Fibroblast of skin of right quadriceps (primary cell): ENCODE measurements around the gene PGS1.

Source experiments
- DNase-seq: peaks from one replicate; pipeline ENCODE4 v3.0.0-alpha.2; 2013

The PGS1 gene

DNA sequence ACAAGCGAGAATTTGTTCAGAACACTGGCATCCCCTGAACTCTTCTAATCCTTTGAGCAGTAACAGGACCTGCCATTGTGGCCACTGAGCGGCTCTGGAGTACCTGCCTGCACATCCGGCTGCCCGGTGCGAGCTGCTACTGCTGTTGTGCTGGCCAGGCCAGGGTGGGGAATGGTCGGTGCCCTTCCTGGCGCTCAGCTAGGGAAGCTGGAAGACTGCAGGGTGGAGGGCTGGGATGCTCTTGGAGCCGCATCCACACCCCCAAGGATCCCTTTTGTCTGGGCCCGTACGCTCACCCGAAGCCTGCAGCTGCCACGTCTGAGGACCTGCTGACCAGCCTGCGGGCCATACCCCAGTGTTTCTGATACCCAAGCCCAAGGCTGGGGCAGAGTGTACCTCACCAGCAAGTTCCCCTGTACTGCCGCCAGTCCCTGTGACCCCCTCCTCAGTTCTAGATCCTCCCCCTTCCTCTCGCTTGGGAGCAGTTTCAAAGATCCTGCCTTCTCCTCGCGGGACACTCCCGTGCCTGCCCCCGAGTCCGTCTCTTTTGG lies 49.7 kb downstream of the PGS1 start:
- no peak for DNase-seq

DNA sequence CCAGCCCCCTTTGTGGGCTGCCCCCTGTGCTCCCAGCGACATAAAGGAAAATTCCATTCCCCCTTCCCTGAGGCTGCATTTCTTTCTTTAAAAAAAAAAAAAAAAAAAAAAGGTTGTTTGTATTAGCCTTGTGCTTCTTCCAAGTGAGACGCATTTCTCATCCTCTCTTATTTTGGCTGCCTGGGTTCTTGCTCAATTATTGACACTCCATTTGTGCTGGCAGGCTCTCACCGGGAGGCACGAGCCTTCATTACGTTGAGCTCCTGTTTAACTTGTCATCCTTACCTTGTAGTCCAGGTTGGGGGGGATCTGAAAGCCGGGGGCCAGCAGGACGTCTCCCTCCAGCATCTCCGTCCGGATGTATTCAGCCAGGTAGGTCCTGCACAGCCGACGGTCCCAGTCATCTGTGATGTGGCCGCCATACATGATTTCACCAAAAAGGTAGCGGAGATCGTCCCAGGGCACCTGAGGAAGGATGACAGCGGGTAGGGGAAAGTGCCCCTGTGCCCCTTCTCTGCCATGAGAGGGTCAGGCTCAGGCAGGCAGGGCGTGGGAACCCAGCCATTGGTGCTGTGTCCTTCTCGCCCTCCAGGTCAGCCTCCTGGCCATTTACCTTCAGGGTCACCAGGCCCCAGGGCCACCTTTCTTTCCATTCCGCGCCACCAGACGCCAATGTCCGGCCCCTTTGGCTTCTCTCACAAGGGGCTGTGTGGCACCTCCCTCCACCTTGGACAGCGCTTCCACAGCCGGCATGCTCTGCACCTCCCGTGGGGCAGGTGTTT lies 50.6 kb downstream of the PGS1 start:
- no peak for DNase-seq

DNA sequence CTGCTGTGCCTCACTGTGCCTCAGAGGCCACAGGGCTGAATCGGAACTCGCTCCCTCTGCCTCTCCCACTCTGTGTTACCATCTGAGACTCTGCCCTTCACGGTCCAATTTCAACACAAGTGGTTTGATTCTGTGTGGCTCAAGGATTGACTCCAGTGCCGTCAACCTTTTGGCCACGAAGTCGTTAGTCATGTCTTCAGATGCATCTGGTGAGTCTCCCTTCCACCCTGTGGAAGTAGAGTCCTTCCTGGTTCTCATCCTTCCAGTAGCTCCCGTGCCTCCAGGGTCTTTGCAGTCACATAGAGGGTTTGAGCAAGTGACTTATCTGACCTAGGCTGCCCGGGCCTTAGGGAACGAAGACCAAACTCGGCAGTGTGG lies 51.2 kb downstream of the PGS1 start:
- no peak for DNase-seq

DNA sequence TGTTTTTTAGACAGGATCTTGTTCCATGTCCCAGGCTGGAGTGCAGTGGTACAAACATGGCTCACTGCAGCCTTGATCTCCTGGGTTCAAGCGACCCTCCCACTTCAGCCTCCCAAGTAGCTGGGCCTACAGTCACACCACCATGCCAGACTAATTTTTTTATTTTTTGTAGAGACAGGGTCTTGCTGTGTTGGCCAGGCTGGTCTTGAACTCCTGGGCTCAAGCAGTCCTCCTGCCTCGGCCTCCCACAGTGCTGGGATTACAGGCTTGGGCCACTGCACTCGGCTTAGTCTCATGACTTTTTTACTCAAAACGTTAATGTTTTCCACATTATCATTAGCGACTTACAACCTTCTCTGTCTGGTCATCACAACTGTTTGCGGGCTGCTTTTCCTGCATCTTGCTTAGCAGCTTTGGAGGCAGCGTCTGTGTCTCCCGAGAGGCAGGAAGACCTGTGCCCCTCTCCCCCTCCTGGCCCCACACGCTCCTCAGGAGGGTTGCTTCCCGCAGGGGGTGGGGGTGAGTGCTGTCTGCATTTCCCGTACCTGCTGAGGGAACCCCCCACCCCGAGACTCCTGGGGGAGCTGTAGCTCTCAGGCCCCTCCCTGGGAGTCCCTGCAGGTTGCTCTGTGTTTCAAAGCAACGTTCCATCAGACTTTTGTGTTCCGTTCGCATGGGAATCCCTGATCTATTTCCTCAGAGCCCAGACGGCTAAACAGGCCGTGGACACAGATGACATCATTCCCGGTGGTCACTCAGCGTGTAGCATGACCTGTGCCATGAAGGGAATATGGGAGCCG lies 52.6 kb downstream of the PGS1 start:
- no peak for DNase-seq

DNA sequence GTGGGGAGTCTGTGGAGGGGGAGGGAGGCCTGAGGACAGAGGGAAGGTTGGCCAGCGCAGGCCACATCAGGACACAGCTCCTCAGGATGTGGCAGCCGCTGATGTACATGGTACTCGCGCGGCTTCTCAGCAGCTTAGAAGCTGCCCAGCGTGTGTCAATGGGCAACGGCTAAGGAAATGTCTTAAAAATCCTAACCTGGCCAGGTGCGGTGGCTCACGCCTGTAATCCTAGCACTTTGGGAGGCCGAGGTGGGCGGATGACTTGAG lies 53.2 kb downstream of the PGS1 start:
- DNase-seq, result no peak

DNA sequence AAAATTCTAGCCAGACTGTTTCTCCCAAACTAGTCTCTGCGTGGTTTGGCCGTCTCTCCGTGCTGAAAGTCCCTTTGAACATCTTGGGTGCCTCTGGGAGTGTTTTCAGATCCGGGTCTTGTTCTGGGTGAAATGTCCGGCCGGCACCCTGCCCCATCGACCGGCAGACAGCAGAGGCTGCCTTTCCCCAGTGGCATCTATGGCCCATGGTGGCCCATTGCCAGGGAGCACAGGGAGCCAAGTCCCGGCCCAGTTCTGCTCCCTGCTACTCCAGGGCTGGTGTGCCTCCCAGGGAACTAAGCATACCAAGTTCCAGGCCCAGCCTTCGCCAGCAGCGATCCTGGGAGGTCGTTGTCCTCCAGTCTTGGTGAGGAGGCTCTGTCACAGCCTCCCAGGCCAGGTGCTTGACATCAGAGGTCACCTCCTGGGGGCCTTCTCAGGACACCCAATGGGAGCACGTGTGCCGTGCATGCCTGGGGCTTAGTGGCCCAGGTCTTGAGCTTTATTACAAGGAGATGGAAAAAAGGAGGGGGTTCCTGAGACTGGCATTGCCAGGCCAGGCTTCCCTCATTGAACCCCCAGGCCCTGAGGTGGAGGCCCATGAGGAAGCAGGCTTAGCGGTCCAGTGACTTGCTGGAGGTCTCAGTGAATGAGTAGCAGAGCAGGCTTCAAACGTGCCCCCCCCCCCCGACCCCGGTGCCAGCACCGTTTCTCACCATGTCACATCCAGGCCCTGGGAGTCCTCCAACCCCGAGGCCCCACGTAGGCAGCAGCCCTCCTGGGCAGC lies 54.0 kb downstream of the PGS1 start:
- no peak for DNase-seq

DNA sequence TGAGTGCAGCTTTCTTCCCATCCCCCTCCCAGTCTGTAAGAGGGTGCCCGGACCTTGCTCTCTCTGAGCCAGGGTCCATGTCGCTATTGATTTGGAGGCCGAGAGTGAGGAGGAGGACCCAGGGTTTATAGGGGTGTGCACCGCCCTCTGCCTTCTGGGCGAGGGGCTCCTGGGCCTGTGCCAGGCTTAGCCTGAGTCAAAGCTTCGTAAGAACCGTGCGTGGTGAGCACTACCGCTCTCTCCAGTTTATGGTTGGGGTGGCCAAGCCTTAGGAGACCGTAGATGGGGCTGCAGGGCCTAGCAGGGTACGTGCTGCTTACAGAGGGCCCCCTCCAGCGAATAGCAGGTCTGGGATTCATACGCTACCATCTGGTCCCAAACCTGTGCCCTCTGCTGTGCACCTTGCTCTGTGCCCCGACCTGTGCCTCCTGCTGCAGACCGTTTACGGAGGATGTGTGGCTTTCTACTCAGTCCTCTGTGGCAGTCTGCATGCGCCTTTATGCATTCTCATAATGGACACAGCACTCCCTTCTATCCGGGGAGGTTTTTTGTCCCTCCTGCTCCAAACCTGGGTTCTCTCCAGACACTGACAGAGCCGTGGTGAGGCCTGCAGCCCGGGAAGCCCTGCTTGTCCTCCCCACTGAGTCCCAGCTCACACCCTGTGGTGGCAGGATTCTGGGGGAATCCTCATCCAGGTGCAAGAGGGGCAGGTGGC lies 54.7 kb downstream of the PGS1 start:
- no peak for DNase-seq

DNA sequence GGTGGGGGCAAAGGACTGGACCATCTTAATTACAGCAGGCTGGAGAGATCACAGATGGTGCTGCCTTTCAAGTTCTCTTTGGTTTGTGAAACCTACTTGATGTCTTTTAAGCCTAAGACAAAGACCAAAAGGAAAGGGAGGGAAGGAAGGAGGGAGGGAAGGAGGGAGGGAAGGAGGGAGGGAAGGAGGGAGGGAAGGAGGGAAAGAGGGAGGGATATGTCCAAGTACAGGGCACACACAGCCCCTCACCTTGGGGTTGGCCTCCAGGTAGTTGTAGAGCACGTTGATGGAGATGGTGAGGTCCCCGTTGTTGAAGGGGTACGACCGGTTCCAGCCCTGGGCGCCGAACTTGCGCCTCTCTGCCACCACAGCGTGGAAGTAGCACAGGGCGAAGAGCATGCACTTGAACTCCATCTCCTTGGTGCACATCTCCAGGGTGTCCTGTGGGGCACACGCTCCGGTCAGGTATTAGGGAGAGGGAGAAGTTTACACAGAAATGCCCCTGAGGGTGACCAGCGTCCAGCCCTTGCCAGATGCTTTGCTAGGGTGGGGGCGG lies 55.4 kb downstream of the PGS1 start:
- no peak for DNase-seq

DNA sequence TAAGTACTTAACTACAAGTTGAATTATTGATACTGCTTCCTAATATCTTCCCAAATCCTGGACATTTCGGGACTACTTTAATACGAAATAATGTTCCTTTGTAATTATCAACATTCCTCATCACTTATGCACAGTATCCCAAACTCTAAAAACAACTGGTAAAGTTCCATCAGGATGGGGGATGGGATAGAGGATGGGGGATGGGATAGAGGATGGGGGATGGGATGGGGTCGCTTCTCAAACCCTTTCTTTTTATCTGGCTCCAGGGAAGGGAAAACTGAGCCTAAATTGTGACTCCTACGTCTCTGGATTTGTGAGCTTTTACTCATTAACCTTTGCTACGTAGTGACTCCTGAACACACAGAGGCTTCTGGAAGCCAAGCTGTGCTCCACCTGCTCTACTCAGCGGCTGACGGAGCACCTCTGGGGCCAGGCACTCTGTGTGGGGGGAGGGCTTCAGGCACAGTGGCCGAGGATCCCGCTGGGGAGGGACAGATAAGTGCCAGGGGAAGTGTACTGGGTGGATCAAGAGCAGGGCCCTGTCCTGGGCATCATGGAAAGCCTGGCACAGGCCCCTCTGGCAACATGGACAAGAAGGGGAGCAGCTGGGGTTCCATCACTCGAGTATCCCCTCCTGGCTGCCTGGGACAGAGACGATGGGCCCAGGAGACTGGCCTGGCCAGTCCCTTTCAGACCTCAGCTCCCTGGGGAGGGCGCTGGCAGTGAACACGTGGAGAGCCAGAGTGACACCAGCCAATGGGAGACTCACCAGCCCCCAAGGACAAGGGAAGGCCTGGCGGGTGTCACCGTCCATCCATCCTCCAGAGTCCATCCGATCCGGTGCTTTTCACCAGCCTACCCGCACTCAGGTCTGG lies 56.2 kb downstream of the PGS1 start:
- no peak for DNase-seq

DNA sequence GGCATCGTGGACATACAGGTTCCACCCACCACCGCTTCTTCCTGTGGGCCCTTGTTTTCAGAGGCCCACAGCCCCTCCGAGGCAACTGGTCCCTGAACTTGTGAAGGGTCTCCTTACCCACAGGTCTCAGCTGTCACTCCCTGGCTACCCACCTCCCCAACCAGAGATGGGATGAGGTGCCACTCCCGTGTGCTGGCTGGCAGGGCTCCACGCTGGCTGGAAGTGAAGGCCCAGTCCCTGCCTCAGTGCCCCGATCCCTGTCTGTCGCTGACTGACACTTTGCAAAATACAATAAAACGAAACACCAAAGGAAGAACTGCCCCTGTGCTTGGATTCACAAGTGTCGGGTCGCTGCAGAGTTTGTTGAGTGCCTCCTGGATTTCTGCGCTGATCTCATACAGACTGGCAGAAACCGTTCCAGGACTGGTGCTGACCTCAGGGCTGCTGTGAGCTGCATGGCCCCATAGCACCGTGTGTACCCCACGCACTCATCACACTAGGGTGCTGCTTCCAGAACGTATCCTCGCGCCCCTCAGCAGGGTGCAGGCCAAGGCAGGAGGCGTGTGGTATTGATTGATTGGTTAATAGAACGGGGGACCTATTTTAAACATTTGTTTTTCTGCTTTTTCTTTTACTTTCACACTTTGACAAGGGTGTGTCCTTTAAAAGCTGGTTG lies 57.0 kb downstream of the PGS1 start:
- no peak for DNase-seq

DNA sequence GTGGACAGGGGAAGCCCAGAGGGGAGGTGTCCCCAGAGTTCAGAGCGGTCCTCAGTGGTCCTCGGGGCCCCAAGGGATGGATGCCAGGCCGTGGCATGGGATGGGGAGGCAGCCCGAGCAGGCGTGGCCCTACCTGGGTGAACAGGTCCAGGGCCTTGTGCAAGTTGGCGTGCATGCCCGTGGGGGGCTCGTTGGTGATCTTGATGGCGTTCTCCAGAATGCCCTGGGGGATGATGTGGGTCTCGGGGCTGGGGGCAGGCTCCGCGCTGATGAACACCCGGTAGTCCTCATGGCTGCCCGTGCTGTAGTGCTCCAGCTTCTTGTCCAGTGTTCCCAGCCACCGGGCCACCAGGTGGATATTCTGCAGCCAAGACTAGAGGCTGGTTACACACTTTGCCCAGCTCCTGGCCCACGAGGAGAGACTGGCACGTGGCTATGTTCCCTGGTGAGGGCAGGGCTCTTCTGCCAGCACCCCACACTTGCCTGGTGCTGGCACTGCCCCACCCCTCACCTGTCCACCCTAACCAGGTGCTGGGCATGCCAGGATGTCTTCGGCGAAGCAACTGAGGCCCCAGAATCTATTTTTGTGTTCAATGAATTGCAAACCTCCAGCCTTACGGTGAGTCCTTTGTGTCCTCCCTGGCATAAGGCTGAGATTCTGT lies 59.2 kb downstream of the PGS1 start:
- no peak for DNase-seq

DNA sequence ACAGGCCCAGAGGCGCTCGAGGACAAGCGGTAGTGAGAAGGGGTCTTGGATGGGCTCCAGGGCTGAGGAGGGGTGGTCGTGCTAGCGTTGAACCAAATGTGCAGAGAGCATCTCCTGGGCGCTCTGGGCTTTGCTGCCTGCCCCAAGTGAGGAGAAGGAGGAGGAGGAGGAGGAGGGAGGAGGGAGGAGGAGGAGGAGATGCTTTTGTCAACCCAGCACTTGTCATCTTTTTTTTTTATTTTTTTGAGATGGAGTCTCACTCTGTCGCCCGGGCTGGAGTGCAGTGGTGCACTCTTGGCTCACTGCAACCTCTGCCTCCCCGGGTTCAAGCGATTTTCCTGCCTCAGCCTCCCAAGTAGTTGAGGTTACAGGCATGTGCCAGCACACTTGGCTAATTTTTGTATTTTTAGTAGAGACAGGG lies 59.8 kb downstream of the PGS1 start:
- DNase-seq, result no peak

DNA sequence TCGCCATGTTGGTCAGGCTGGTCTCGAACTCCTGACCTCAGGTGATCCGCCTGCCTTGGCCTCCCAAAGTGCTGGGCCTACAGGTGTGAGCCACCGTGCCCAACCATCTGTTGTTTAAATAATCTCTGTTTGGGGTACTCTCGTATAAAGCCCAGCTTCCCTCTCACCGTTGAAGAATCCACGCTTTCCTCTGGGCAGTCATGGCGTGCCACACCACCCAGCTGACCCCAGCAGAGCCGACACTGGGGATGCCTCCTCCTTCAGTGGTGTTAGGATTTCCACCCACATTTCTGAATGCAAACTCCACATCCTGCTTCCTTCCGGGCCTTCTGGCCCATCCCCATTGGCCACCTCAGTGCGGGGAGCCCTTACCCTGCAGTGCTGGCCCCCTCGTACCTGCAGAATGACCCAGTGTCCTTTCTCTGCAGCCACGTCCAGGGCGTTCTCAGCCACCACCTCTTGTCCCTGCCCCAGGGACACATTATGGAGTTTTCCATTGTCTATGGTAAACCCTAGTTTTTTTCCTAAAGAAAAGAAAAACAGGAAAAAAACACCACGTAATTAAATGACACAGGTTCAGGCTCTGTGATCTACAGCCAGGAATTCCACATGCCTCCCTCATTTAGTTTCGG lies 60.4 kb downstream of the PGS1 start:
- DNase-seq, result no peak

DNA sequence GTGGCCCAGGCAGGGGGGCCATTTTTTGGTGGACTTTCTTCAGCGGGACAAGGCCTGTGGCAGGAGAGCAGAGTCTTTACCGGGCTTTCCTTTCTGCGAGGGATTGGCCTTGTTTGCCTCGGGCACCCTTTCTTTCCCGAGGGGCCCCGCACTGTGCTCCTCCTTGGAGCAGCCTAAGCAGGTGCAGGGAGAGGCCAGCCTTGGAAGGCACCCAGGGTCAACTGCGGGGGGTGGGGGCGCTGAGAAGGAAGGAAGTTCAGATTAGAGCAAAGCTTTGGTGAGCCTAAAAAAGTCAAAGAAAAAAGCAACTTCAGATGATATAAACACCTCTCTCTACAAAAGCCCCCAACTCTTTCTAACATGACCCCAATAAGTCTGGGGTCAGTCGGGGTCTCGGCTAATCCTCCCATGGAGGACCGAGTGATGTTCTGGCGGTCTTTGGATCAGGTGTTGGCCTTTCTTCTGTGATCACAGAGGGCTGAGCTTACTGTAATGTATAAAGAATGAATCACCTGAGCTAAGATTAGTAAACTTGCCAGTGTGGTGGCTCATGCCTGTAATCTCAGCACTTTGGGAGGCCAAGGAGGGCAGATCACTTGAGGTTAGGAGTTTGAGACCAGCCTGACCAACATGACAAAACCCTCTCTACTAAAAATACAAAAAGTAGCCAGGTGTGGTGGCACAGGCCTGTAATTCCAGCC lies 63.0 kb downstream of the PGS1 start:
- no peak for DNase-seq

DNA sequence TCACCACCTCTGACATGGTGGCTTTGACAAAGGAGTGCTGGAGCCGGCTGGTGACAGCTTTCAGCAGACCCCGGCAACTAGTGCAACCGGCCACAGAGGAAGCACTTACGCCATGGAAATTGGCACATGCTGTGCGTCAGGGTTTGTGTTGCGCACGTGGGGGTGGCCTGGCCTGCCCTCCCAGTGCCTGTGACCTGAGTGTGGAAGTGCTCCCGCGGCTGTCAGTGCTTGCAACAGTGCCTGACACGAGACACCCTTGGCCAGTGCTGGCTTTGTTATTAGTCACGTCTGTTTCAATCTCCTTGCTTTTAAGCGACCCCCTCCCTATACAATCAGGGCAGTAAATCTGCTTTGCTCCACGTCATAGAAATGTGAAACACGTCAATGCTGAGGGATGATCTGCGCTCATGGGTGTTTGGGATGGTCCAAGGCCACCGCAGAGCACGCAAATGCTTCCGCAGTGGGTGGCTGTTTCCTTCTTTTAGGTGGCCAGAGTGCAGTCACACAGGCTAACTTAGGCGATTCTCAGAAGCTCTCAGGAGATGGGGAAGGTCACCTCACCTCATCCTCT lies 64.3 kb downstream of the PGS1 start:
- DNase-seq, result peak; percentile 26

DNA sequence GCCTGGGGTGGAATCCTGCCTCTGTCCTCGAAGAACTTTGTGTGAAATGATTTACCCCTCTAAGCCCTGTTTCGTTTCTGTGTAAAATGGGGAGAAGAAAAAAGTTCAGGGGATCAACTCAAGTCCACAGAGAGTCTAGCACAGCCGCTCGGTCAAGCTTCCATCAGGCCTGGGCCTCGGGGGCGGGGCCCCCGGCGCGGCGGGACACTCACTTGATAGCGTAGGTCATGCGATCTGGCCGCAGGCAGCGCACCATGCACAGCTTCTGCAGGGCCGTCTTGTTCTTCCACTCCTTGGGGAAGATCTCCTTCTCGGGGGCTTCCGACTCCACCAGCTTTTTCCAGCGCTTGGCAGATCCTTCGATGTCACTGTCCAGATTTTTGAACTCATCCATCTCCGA lies 65.9 kb downstream of the PGS1 start:
- no peak for DNase-seq

DNA sequence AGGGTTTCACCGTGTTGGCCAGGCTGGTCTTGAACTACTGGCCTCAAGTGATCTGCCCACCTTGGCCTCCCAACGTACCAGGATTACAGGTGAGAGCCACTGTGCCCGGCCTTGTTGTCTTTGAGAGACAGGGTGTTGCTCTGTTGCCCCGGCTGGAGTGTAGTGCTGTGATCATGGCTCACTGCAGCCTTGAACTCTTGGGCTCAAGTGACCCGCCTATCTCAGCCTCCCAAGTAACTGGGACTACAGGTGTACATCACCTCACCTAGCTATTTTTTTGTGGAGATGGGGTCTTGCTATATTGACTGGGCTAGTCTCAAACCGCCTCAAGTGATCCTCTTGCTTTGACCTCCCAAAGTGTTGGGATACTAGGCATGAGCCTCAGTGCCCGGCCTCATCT lies 68.4 kb downstream of the PGS1 start:
- DNase-seq, result no peak

DNA sequence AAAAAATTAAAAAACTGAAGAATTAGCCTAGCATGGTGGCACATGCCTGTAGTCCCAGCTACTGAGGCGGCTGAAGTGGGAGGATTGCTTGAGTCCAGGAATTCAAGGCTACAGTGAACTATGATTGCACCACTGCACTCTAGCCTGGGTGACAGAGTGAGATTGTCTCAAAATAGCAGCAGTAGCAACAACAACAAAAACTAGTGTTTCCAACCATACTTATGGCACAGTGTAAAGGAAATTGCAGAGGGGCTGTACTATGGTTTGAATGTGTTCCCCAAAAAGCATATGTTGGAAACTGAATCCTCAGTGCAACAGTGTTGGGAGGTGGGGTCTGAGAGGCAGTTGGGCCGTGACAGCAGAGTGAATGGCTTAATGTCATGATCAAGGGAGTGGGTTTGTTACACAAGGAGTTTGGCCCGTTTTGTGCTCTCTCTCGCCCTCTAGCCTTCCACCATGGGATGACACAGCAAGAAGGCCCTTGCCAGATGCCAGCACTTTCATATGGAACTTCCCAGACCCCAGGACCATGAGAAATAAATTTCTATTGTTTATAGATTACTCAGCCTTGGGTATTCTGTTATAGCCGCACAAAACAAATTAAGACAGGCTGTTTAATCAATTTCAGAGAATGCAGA lies 70.0 kb downstream of the PGS1 start:
- no peak for DNase-seq
